ENCODE results near the gene KRTAP10-4. TPM values are rescaled to one million over a fixed set of nuclear protein-coding genes. Genes with fewer than 3 reads are reported as not detected.
"Not testable (repeated sequence)": the region's sequence is repeated elsewhere in the genome, so short reads cannot be mapped to it uniquely, and the experiment has no call there.

KRTAP10-4 gene
- total RNA-seq, 1 donor from 2014 or later, result not detected

DNA sequence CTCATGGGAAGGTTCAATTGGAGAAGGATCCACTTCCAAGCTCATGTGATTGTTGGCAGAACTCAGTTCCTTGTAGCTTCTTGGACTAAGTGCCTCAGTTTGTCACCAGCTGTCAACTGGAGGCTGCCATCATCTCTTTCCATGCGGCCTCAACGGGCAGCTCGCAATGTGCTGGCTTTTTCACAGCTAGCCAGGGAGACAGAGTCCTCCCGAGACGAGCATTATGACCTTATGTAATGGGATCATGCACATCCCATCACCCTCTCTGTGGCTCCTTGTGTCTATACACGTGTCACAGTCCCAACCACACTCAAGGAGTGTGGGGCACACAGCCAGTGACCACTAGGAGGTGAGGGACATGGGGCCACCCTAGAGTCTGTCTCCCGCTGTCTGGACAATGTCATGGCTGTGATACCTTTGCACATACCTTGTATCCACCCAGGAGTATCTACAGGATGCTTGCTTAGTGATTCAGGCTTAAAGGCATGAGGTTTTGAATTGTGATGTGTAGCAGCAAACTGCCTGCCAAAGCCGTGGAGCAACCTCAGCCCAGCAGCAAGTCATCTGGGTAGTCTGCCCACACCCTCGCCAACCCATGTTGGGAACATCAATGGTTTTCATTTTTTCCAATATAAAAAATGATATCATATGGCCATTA is 22.7 kb downstream of the KRTAP10-4 start:
- intact Hi-C loops (cut with micrococcal nuclease), result no loop called here

DNA sequence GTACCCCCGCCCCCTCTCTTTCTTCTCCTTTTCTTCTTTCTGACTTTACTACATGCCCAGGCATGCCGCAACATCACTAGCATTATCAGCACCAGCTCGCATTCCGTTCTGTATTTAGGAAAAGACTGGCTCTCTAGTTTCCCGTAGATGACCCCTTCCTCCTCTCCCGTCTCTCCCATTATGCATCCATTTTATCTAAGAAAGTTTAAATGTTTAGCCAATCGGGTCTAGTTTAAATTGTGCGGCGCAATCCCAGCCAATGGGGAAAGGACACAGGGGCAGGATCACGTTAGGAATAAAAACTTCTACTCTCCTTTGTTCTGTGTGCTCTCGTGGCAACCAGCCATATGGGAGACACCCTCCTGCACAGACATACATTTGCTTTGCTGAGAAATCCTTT is 24.5 kb downstream of the KRTAP10-4 start:
- intact Hi-C loops (cut with micrococcal nuclease), result no loop called here

DNA sequence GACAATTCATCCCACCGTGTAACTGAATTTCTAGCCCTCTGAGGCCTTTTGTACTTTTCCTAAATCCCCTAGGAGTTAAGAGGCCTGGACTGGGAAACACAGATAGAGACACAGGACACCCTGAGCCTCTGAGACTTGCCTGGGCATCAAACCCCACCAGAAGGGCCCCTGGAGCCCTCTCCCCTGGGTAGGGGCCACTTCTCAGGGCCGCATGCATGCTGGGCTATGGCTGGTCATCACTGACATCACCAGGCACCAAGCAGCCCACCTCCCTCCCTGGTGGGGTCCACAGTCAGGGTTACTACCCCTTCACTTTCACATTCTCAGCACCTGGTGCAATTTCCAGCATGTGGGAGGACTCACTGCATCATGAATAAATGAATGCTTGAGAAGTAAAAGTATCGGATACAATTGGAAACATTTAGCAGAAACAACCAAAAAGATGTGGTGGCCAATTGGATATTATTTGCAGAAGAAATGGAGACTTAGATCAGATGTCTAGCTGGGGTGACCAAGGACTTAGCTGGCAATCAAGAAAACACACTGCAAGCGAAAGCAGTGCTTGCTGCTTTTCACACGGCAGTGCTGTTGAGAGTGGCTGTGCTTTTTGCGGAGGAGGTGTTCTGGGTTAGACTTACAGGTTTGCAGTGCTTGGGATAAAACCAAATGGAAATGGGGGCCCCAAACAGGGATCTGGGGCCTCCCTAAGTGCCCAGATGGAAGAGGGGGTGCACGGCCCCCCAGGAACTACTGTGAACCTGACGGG is 25.9 kb downstream of the KRTAP10-4 start:
- intact Hi-C loops (cut with micrococcal nuclease), result no loop called here

DNA sequence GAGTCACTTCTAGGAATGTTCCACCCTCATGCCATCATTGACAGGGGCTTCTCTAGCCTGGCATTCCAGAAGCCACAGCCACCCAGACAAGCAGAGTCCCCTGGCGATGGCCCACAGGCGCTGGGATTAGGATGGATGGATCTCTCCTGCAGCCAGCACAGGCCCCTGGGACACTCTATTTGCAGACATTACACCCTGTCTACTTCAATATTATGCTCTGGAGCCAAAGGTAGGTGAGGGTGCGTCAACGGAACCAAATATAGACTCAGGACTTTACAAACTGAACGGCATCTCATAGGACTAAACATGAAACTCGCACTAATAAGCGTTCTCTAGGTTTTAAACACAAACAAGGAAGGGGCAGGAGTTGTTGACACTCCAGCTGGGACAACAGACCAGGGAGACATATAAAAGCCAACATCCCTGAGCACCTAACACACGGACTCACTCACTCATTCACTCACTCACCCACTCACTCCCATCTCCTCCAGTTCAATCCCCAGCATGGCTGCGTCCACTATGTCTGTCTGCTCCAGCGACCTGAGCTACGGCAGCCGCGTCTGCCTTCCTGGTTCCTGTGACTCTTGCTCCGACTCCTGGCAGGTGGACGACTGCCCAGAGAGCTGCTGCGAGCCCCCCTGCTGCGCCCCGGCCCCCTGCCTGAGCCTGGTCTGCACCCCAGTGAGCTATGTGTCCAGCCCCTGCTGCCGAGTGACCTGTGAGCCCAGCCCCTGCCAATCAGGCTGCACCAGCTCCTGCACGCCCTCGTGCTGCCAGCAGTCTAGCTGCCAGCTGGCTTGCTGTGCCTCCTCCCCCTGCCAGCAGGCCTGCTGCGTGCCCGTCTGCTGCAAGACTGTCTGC is 26.8 kb downstream of the KRTAP10-4 start, which contains the start of gene KRTAP10-7:
KRTAP10-7 (plus strand) TSS at position 480 of the 861 bp plus-strand sequence; CDS start at position 505, 25 bp downstream.
- intact Hi-C loops (cut with micrococcal nuclease), result not testable (repeated sequence)

DNA sequence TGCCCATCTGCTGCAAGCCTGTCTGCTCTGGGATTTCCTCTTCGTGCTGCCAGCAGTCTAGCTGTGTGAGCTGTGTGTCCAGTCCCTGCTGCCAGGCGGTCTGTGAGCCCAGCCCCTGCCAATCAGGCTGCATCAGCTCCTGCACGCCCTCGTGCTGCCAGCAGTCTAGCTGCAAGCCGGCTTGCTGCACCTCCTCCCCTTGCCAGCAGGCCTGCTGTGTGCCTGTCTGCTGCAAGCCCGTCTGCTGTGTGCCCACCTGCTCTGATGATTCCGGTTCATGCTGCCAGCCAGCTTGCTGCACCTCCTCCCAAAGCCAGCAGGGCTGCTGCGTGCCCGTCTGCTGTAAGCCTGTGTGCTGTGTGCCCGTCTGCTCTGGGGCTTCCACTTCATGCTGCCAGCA is 27.6 kb downstream of the KRTAP10-4 start:
- intact Hi-C loops (cut with micrococcal nuclease), result not testable (repeated sequence)

DNA sequence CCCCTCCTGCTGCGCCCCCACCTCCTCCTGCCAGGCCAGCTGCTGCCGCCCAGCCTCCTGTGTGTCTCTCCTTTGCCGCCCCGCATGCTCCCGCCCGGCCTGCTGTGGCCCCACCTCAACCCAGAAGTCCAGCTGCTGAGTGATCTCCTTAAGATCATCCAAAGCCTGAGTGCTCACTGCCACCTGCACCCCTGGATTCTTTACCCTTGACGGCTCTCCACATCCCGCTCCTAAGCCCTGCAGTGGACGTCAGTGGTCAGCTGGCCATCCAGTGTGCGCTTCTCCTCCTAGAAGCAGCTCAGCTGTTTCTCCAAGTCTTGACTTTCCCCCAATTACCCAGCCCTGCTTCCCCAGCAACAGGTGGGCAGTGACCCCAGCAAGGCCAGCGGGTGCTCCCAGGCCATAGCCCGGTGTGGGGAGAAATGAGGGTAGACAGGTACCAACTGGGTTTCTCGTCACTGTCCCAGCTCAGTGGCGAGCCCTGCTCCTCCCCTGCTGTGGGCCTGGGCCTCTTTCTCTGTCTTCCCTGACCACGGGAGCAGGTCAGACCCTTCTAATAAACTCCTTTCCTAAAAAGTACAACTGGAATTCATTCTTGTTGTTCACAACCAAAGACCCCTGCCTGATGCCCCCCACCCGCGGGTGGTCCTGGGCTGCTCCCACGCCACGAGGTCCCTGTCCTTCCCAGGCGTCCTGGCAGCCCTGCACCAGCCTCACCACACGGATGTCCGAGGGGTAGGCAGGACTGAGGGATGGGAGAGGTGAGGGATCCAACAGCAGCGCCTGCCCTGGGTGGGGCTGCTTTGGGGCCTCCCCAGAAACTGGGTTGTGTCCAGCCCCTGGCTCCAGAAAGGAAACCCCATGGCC is 28.3 kb downstream of the KRTAP10-4 start:
- intact Hi-C loops (cut with micrococcal nuclease), result no loop called here

DNA sequence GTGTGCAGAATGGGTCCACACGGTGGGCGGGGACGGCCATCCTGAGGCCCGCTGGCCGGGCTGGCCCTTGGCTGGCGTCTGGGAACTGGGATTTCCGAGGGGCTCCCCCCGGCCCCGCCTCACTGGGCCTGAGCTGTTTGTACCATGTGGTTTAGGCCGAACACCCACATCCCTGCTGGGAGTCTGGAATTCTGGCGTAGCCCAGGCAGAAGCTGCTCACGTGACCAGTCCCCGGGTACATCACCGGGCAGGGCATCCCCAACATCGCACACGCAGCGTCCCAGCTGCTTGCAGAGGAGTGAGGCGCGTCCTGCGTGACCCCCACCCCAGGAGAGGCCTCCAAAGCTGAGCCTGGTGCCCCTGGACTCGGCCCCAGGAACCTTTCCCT is 28.9 kb downstream of the KRTAP10-4 start:
- intact Hi-C loops (cut with micrococcal nuclease), result no loop called here

DNA sequence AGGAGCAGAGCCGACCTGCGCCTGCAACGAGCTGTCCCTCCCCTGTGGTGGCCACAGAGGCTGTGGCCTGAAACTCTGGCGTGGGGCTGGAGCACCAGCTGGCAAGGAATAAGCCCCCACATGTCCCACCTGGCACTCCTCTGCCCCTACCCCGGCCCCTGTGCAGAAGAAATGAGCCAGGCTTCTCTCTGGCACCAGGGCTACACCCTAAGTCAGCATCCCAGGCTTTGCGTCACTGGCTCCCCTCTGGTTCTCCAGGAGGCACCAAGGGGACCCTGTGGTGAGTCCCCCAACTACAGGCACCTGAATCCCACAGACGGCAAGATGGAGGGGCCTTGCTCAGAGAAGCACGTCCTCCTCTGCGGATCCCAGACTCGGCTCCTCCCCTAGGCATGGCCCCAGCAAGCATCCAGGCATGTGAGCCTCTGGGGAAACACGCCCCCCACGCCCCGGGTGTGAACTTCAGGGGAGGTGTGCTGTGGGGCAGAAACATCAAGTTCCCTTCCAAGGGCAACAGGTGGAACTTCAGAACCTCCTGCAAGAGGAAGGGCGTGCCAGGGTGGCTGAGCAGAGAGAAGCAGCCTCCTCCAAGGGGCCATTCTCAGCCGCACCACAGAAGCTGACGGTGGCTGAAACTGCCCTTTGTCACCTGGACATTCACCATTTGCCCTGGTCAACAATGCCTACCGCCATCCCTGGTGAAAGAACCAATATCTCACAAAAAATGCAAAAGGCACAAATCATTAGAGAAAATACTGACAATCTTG is 29.8 kb downstream of the KRTAP10-4 start:
- intact Hi-C loops (cut with micrococcal nuclease), result no loop called here

DNA sequence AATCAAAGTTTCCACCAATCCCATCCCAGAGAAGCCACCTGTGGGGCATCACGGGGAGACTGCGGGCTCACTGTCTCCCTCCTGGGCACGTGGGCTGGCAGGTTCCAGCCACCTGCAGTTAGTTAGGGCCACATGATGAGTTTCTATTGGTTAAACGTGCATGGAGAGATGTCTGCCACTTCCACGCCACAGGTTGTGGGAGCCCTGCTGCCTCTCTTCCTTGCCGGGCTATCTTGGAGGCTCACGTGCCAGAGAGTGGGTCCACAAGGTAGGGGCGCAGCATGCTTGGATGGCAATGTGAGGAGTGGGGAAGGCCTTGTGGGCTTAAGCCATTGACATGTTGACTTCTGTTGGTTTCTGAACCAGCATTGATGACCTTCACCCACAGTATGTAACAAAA is 30.4 kb downstream of the KRTAP10-4 start:
- intact Hi-C loops (cut with micrococcal nuclease), result no loop called here

DNA sequence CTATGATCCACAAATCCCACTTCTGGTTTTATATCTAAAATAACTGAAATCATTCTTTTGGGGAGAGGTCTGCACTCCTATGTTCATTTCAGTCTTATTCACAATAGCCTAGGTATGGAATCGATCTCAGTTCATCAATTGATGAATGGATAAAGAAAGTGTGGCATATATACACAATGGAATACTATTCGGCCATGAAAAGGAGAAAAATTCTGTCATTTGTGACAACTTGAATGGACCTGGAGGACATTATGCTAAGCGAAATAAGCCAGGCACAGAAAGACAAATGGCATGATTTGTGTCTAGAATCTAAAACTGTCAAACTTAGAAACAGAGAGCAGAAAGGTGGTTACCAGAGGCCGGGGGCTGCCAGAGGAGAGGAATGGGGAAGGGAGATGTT is 33.0 kb downstream of the KRTAP10-4 start:
- intact Hi-C loops (cut with micrococcal nuclease), result no loop called here

DNA sequence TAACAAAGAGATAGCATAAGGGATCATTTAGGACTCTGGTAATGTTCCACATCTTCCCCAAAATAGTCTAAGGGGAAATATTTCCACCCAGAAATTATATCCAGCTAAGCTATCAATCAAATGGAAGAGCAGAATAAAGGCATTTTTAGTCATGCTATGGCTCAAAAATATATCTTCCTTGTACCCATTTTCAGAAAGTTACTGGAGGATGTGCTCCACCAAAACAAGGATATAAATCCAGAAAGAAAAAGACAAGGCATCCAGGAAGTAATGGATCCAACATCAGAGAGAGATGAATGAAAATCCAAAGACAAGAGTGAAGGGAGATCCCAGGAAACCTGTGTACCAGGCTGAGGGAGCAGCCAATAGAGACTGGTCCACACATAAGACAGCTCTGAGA is 35.7 kb downstream of the KRTAP10-4 start:
- intact Hi-C loops (cut with micrococcal nuclease), result no loop called here

DNA sequence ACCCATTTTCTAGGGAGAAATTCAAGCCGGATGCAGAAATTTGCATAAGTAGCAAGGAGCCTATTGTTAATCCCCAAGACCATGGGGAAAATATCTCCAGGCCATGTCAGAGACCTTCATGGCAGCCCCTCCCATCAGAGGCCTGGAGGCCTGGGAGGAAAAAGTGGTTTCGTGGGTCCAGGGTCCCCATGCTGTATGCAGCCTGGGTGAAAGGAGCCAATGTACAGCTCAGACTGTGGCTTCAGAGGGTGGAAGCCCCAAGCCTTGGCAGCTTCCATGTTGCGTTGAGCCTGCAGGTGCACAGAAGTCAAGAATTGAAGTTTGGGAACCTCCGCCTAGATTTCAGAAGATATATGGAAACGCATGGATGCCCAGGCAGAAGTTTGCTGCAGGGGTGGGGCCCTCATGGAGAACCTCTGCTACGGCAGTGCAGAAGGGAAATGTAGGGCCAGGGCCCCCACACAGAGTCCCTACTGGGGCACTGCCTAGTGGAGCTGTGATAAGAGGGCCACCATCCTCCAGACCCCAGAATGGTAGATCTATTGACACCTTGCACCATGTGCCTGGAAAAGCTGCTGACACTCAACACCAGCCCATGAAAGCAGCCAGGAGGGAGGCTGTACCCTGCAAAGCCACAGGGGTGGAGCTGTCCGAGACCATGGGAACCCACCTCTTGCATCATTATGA is 36.8 kb downstream of the KRTAP10-4 start:
- intact Hi-C loops (cut with micrococcal nuclease), result not testable (repeated sequence)

DNA sequence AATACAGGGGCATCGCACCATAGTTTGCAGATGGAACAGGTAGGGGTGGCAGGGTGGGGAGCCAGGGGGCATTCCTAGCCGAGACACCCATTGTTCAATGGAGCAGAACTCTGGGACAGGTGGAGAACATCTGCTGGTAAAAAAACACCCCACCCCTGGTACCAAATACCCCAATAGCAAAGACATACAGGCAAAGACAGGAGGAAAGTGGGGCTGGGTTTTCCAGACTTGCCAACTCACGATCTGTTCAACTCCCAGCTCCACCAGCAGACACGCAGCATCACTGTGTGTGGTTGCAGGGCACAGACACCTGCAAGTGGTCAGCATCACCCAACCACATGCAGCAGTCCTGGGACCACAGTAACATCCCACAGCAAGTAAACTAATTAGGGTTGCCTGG is 38.0 kb downstream of the KRTAP10-4 start:
- intact Hi-C loops (cut with micrococcal nuclease), result no loop called here

DNA sequence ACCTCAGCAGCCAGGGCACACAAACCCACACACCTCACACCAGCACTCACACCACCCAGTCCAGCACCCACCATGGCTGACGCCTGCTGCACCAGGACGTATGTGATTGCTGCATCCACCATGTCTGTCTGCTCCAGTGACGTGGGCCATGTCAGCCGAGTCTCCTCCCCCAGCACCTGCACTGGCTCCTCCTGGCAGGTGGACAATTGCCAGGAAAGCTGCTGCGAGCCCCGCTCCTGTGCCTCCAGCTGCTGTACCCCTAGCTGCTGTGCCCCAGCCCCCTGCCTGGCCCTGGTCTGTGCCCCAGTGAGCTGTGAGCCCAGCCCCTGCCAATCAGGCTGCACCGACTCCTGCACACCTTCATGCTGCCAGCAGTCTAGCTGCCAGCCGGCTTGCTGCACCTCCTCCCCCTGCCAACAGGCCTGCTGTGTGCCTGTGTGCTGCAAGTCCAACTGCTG is 38.5 kb downstream of the KRTAP10-4 start, which contains the start of gene KRTAP10-8:
KRTAP10-8 (plus strand) TSS at position 51 of the 458 bp plus-strand sequence; CDS start at position 73, 22 bp downstream.
- intact Hi-C loops (cut with micrococcal nuclease), result no loop called here

DNA sequence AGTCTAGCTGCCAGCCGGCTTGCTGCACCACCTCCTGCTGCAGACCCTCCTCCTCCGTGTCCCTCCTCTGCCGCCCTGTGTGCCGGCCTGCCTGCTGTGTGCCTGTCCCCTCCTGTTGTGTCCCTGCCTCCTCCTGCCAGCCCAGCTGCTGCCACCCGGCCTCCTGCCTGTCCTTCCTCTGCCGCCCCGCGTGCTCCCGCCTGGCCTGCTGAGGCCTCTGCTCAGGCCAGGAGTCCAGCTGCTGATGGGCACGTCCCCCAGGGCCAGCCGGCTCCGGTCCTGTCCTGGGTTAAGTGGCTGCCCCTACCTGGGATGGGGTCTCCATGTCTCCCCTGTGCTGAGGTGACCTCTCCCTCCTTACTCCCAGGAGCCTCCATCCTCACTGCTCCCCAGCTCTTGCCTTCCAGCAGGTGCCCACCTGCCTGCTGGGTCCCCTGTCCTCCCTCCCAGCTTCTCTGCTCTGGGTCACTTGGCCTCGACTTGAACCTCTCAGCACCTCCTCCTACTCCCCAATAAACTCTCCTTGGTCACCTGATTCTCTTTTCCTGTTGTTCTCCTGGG is 39.2 kb downstream of the KRTAP10-4 start:
- intact Hi-C loops (cut with micrococcal nuclease), result no loop called here

DNA sequence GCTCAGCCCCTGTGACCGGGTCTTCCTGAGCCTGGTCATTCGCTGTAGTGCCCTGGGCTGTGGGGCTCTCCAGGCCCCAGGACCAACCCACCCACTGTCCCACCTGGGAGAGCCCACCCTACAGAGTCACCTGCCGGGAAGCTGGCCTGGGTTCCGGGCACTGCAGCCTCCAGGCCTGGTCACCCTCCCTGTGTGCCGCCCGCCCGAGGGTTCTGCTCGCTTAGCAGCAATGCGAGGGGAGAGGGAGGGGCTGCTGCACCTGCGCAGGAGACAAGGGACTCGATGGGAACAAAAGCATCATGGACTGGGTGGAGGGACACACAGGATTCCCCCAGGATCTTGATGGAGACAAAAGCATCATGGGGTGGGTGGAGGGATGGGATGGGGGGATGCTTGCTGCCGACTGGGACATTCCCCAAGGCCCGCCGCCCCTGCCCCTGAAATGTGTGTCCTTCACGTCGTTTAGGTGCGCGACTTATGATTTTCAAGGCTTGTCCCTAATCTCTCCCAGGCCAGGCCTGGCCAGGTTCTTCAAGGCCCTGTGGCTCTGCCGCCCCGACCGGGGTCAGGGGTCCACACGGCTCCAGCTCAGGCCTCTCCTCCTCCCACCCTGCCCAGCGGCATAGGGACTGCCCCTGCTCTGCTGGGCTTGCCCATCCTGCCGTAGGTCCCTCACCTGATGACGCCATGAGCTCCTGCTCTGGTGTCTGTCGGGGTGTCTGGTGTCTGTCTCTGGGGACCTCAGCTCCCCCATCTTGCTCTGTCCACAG is 40.0 kb downstream of the KRTAP10-4 start:
- intact Hi-C loops (cut with micrococcal nuclease), result no loop called here

DNA sequence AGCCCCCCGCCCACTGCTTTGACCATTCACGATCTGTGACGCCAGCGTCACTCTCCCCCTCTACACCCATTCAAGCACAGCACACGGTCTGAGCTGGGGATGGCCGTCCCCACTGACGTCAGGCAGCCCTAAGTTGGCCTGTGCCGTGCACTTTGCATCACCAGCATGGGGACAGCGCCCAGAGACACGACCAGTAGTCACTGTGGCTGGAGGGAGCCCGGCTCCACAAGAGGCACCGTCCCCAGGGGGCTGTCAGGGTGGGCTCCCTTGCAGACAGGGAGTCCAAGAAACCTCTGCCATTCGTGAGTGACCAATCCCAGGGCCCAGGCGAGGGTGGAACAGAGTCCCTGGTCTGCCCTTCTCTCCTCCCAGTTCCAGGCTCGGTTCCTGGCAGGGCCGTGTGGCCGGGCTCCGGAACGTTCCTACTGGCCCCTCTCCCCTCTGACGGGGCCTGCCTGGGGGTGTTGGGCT is 40.7 kb downstream of the KRTAP10-4 start:
- intact Hi-C loops (cut with micrococcal nuclease), result no loop called here

DNA sequence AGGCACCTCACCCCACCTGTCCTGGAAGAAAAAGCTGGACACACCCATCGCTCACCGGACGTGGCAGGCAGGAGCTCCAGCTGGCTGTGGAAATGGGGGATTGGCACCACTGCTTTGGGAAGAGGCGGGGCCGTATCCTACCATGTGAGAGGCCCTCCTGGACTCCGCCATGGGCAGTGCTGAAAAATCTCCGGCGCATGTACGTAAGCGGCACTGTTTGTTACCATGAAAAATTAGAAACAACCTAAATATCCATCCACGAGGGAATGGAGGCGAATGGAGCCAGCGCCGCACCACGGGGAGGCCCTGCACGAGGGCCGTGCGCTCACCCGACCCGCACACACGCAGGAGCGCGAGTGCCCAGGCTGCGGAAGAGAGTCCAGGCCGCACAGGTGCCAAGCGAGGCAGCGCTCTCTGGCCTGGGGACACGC is 41.4 kb downstream of the KRTAP10-4 start:
- intact Hi-C loops (cut with micrococcal nuclease), result no loop called here
